Heart left ventricle (tissue), 13 donors: ENCODE results near the gene CSTPP1.

Source experiments
- CTCF ChIP-seq, 12 donors: fragments of 200-600 bp; sonication (generic) in 4 of 12; IDR thresholded peaks; one replicate each; pipeline versions ENCODE4 v1.5.0 to v1.8.0; 2018 to 2022; ENCODE audit warnings: antibody characterized with exemption in 12 of 12, mild to moderate bottlenecking in 5 of 12
- POLR2A ChIP-seq, 2 donors: fragments of 450-650 bp; IDR thresholded peaks; one replicate each; pipeline ENCODE4 v1.6.1; 2017; ENCODE audit warnings: antibody characterized with exemption in 2 of 2, mild to moderate bottlenecking in 2 of 2, moderate library complexity in 2 of 2
- donor health status: ischemic (EF 13 %, LVEDD 7.1; RV severe dilation, severe dysfunction).
- donor health status: DM: no; HTN: yes; CAD: no.
- donor health status: DM: no; HTN: no; CAD: no.
- donor health status: ischemic (EF 25% LVEDD 6.9; RV normal size, moderate dysfunction).
- donor health status: ischemic (EF 25% LVEDD 5.7; RV mildly dilated, moderate dysfunction).
- donor health status: ischemic (EF 35%, LVEDD 5.7; RV mildly dilated, moderate dysfunction).
- donor health status: nonischemic (EF 11% LVEDD 7.7; RV severe dilation, severe dysfunction).
- donor health status: DM: yes; HTN: yes; CAD: no.
- donor health status: PGD.
- donor health status: ischemic (EF 29% LVEDD 5.4; RV normal size, mild dysfunction).
- donor health status: nonischemic (EF 23%, LVEDD 6.1; RV moderate dilation, normal function).

GRCh38 chr11:47070769-47071168, 134.2 kb downstream of the CSTPP1 start:
- TF ChIP-seq CTCF (IDR thresholded peaks at IDR 0.05) (no peak), POLR2A (IDR thresholded peaks at IDR 0.05) (no peak)
